ENCODE measurements around the gene TTC1.

GRCh38 chr5:160090059-160090458 is 81.1 kb downstream of the TTC1 start:
- TF ChIP-seq CTCF (IDR thresholded peaks at IDR 0.05) = no peak
- TF ChIP-seq POLR2AphosphoS5 (IDR thresholded peaks at IDR 0.05; ENCODE audit: low read depth, low read length) = no peak
- no peak for TF ChIP-seq ZBTB33 (IDR thresholded peaks at IDR 0.05; ENCODE audit: borderline replicate concordance, low read depth)
- TF ChIP-seq EZH2phosphoT487 (IDR thresholded peaks at IDR 0.05; ENCODE audit: borderline replicate concordance, low read depth) = no peak
- no peak for TF ChIP-seq MAX (IDR thresholded peaks at IDR 0.05; ENCODE audit: low read depth)
- TF ChIP-seq ELF1 (IDR thresholded peaks at IDR 0.05) = no peak
- no peak for TF ChIP-seq TAF1 (IDR thresholded peaks at IDR 0.05; ENCODE audit: borderline replicate concordance, low read depth, low read length)
- no peak for TF ChIP-seq YY1 (IDR thresholded peaks at IDR 0.05; ENCODE audit: low read depth)
- TF ChIP-seq EP300 (IDR thresholded peaks at IDR 0.05; ENCODE audit: borderline replicate concordance in 1 of 2, low read depth in 1 of 2, low read length in 1 of 2) = no peak
- TF ChIP-seq MEF2A (IDR thresholded peaks at IDR 0.05; ENCODE audit: borderline replicate concordance, low read depth) = no peak
- no peak for TF ChIP-seq SMC3 (IDR thresholded peaks at IDR 0.05; ENCODE audit: low read depth, low read length)
- TF ChIP-seq RAD21 (IDR thresholded peaks at IDR 0.05; ENCODE audit: low read length) = no peak
- TF ChIP-seq JUND (IDR thresholded peaks at IDR 0.05) = no peak
- no peak for TF ChIP-seq FOXM1 (IDR thresholded peaks at IDR 0.05; ENCODE audit: low read depth)

Data from SK-N-SH (cell line).